Measurements from ENCODE around the gene VDAC1. TPM values are rescaled to one million over a fixed set of nuclear protein-coding genes. Genes with fewer than 3 reads are reported as not detected.

The VDAC1 gene
- total RNA-seq, 1 donor from 2014 or later: 158 TPM

DNA sequence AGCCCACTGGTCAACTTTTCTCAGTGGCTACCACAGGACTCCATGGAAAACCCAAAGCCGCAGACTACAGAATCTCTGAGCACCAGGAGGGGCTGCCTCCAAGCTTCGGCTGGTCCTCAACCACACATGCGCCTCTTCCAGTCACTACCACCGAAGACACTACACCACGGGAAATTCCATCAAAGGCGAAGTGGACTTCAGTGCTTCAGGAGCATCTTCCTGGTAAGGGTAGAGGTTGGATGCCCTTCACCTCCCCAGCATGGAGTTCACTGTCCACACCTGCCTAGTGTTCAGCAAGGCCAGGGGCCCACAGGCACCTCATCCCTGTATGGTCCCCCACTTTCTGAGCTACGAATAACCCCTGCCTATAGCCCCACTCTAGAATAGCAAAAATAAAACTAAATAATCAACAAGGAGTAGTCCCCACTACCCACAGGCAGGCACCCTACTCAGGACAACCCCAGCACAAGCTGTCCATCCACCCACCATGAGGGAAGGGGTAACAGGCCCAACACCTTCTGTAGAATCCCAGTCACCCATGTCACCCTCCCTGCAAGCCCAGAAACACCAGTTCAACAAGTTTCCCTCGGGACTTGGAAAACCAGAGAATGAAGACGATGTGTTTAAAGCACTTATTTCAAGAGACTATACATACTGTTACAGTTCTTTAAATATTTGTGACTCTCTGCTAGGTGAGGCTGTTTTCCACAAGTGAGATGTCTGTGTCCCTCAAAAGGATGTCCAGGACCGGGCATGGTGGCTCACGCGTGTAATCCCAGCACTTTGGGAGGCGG, 2.6 kb downstream of the VDAC1 start:
- ChIA-PET CTCF (no interaction called here), POLR2A (no interaction called here)
- H3K27me3 Mint-ChIP-seq: no peaks in the 10 kb centered on the region
- peak overlapping the region; percentile 1 for H3K27ac Mint-ChIP-seq
- H3K36me3 Mint-ChIP-seq (ENCODE audit: low read depth): peaks cover 21% of the 10 kb centered on the region
- H3K4me3 Mint-ChIP-seq: peak overlapping the region; percentile 92
- DNase-seq (no peak), ATAC-seq (ENCODE audit: low read depth) (no peak)
- TF ChIP-seq, protein P1, sequence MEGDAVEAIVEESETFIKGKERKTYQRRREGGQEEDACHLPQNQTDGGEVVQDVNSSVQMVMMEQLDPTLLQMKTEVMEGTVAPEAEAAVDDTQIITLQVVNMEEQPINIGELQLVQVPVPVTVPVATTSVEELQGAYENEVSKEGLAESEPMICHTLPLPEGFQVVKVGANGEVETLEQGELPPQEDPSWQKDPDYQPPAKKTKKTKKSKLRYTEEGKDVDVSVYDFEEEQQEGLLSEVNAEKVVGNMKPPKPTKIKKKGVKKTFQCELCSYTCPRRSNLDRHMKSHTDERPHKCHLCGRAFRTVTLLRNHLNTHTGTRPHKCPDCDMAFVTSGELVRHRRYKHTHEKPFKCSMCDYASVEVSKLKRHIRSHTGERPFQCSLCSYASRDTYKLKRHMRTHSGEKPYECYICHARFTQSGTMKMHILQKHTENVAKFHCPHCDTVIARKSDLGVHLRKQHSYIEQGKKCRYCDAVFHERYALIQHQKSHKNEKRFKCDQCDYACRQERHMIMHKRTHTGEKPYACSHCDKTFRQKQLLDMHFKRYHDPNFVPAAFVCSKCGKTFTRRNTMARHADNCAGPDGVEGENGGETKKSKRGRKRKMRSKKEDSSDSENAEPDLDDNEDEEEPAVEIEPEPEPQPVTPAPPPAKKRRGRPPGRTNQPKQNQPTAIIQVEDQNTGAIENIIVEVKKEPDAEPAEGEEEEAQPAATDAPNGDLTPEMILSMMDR (IDR thresholded peaks at IDR 0.05): no peak
- intact Hi-C loops (cut with micrococcal nuclease): loop anchor here (10.0 kb wide), 2 partner anchors 633 to 733 kb away; partner anchors contain the start of genes CAMLG and SAR1B
- H3K4me1 Mint-ChIP-seq: peaks cover 49% of the 10 kb centered on the region
- H3K9me3 Mint-ChIP-seq: no peaks in the 10 kb centered on the region

DNA sequence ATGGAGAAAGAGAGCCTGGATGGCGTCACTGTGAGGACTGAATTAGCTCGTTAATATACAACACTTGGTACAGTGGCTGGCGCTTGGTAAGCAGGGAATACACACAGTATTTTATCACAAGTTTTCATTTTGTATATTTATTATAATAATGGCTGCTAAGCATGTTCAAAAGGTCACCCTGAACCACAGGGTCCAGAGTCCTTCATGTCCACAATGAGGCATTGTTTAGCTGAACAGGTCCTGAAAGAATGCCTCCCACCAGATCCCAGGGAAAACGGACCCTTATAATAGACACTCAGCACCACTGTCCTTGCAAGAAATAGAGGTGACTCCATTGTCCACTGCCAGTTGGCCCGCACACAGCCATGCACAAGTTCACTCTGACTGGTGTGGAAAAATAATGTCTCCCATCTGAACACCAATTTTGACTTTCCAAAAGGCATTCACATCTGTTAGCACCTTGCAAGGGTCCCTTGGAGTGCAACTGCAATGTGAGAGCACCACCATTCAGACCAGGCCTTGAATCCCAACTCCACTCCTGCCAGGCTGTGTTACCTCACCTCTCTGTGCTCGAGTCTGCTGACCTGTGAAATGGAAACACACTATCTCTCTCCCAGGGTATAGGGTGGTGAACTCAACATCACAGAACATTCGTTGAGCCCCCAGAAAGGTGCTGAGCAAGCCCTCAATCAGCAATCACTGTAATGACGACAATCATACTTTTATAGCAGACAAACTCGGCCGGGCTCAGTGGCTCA, 3.9 kb downstream of the VDAC1 start:
- Mint-ChIP-seq H3K4me3 (no peak overlapping the region), H3K27ac (no peak overlapping the region), H3K27me3 (no peaks in the 10 kb centered on the region), H3K36me3 (ENCODE audit: low read depth) (peaks cover 21% of the 10 kb centered on the region), H3K9me3 (no peaks in the 10 kb centered on the region), H3K4me1 (peaks cover 59% of the 10 kb centered on the region)
- ChIA-PET CTCF (no interaction called here), POLR2A (no interaction called here)
- DNase-seq: no peak
- TF ChIP-seq, protein P1 (IDR thresholded peaks at IDR 0.05): no peak
- ATAC-seq (ENCODE audit: low read depth): no peak
- intact Hi-C loops (cut with micrococcal nuclease): loop anchor here (10.0 kb wide), 2 partner anchors 634 to 734 kb away; partner anchors contain the start of genes CAMLG and SAR1B

DNA sequence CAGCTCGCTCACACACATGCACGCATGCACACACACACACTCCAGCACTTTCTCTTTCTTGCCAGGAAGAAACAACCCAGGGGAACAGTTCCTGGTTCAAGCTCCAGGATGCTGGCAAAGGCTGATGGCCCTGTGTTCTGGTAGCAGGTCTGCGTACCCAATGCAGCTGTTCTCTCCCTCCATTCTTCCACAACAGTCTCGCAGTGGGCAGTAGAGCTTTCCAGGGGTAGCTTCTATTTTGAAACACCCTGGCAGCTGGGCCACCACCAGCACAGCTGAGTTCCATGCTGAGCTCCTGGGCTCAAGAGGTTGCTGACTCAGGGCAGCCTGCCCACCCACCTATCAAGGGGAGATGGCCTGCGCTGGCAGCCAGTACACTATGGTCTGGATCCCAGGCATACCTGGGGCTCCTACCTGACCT, 4.7 kb downstream of the VDAC1 start:
- Mint-ChIP-seq H3K27ac (no peak overlapping the region), H3K27me3 (no peaks in the 10 kb centered on the region), H3K4me1 (peaks cover 61% of the 10 kb centered on the region), H3K36me3 (ENCODE audit: low read depth) (peaks cover 21% of the 10 kb centered on the region), H3K9me3 (no peaks in the 10 kb centered on the region), H3K4me3 (no peak overlapping the region)
- ATAC-seq (ENCODE audit: low read depth): no peak
- intact Hi-C loops (cut with micrococcal nuclease): loop anchor here (10.0 kb wide), 2 partner anchors 635 to 735 kb away; partner anchors contain the start of genes CAMLG and SAR1B
- TF ChIP-seq, protein P1 (IDR thresholded peaks at IDR 0.05): no peak
- no peak for DNase-seq
- ChIA-PET CTCF (interaction anchor here (2.4 kb wide), 1 partner anchor 40 kb away, joined by 7 read pairs; no protein-coding TSS in a partner anchor), POLR2A (no interaction called here)

DNA sequence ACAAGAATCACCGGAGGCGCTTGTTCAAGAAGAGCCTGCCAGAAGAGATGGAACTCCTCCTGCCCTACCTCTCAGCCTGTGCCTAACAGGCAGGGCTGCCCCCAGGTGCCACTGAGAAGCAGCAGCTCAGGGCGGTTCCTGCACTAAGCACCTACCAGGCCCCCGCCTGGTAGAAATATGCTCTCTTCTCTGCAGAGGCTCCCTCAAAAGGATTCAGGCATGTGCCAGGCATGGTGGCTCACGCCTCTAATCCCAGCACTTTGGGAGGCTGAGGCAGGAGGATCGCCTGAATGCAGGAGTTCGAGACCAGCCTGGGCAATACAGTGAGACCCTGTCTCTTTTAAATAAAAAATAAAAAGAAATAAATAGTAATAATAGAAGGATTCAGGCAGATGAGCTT, 6.0 kb downstream of the VDAC1 start:
- intact Hi-C loops (cut with micrococcal nuclease): no loop called here
- POLR2A ChIA-PET: interaction anchor here (0.6 kb wide), 1 partner anchor 10 kb away, joined by 5 read pairs; no protein-coding TSS in a partner anchor
- no peak overlapping the region for H3K4me3 Mint-ChIP-seq

More for the DNA sequence above, 6.0 kb downstream of the VDAC1 start:
- no peak overlapping the region for H3K27ac Mint-ChIP-seq
- peaks cover 73% of the 10 kb centered on the region for H3K4me1 Mint-ChIP-seq
- no peak for ATAC-seq (ENCODE audit: low read depth)
- TF ChIP-seq, protein P1 (IDR thresholded peaks at IDR 0.05): no peak
- peaks cover 21% of the 10 kb centered on the region for H3K36me3 Mint-ChIP-seq (ENCODE audit: low read depth)
- CTCF ChIA-PET: interaction anchor here (0.7 to 2.4 kb wide), 2 partner anchors 17 to 41 kb away, joined by 3 to 7 read pairs; no protein-coding TSS in a partner anchor
- DNase-seq: no peak
- no peaks in the 10 kb centered on the region for H3K9me3 Mint-ChIP-seq
- H3K27me3 Mint-ChIP-seq: no peaks in the 10 kb centered on the region

All from activated B cell treated with CpG ODN at 0.5 μM for 24 hours (primary cell).